Stimulated activated CD4-positive, alpha-beta T cell treated with anti-CD3 and anti-CD28 coated beads, Interleukin-2, amount 100 ng/mL, for 4 hours (primary cell): ENCODE data around the gene GDF11.
A peak's percentile ranks its signal among the peaks of the same experiment; 100 is the strongest.

Experiments used
- DNase-seq: peaks from one replicate; pipeline ENCODE4 v3.0.0-alpha.2; 2020; ENCODE audit warnings: low read depth

Gene GDF11

DNA sequence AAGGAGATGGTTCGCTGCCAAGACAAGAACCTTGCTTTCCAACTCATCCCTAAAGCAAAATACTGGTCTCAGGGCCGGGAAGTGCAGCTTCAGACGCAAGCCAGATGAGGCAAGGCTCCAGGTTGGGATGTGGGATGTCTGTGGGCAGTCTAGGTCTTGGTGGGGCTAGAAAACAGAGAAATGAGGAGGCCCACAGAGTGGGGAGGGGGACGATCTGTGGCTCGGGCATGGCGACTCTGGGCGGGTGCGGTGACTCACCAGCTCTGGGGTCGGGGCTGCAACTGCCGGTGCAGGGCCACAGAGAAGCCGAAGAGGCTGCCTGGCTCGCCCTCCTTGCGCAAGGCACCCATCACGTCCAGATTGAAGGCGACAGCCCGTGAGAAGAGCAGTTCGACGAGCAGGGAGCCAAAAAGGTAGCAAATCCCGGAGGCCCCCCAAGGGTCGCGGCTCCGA is 35.7 kb upstream of the GDF11 start:
- DNase-seq: no peak

- peak; percentile 52 for DNase-seq
These were observed 34.9 kb upstream of the GDF11 start, which contains the start of gene ITGA7 for GRCh38 chr12:55707841-55708694. Gene ITGA7, minus strand, starts transcription at chr12:55707904. Its CDS starts 222 bp downstream, at chr12:55707682.

DNA sequence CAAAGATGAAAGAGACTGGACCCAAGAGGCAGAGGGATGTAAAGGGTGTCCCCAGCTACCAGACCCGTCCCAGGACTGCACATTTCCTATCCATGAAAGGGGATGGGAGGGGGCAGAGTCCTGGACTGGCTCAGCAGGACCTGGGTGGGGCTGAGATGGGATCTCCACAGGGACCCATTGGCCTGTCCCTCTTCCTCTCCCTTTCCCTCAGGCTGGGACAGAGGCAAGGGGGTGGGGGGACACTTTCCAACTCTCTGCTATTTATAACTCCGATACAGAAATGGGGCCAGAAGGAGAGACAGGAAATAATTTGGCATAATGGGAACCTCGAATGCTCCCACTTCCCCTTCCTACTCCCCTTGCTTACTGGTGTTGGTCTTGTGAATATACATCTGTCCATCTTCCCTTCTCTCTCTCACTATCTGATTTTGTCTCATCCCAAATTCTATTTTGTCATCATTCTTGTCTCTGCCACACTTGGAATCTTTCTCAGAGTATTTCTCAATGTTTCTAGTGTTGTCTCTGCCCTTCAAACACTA is 34.2 kb upstream of the GDF11 start:
- DNase-seq: no peak

GRCh38 chr12:55711786-55712553 is 31.0 kb upstream of the GDF11 start:
- no peak for DNase-seq

DNA sequence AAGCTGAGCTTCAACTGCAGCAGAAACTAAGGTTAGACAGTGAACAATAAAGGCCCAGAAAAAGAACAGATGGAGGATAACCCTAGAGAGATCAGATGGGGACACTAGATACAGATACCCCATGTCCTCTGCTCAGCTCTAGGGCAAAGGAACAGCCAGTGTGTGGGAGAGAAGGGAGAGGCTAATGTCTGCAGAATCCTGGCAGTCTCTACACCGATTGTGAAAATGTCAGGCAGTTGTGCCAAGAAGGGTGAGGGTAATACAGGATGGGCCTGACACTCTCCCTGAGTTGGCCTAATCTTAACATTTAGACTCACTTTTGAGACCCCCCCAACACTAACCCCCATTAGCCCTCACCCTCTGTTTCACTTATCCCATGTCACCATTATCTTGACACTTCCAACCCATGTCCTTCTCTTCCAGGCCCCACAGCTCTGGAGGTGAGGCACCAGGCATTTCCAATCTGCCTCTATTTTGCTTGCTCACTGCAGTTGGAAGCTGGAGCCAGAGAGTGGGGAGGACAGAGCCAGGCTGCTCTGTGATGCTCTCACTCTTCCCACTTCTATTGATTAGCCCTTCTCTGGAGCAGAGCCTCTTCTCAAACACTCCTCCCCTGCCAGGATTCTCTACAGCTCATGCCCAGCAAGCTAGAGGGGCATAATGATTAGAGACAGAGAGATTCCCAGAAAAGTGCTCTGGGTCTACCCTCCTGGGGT is 30.1 kb upstream of the GDF11 start:
- DNase-seq: no peak

DNA sequence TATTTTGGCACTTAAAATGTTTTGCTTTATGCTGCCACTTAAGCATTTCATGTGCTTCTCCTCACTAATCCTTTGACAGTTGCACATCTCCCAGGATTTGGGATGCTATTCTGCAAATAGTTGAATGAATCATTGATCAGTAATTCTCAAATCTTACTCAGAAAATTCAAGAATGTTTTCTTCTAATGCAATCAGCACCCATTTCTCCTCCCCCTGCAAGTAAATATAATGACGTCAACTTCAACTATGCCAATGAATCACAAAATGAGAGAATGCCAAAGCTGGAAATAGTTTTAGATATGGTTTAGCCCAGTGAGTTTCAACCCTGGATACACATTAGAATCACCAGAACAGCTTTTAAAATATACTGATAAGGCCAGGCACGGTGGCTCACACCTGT is 29.2 kb upstream of the GDF11 start:
- no peak for DNase-seq

- no peak for DNase-seq
These were observed 27.7 kb upstream of the GDF11 start for GRCh38 chr12:55715169-55715764.

DNA sequence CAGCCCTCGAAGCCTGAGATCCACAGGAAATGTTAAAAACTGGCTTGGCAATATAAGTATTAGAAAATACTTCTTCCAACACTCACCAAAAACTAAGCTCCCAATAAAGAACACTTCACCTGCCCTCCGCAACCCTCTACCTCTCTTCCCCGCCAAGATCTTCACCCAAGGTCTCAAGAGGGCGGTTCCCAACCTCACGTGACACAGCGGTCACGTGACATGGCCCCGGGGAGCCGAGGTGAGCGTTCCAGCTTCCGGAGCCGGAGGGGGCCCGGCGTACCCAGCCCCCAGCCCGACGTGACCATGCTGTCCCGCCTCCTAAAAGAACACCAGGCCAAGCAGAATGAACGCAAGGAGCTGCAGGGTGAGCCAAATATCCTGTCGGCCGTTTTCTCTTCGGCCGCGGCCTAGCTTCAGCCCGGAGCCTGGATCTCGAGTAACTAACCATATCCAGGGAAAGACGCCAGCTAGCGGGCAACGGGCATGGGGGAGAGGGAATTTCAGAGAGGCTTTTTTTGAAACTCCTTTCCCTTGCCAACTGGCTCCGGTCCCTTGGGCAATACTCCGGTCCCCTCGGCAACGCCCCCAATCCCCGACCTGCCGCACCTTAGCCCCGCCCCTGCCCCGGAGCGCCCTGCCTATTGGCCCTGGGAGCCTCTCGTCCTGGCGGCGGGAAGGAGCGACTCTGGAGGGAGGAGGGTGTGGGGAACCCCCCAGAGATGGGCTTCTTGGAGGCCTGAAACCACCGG is 26.9 kb upstream of the GDF11 start, which contains the start of gene BLOC1S1:
Gene BLOC1S1 (plus strand): TSS at position 214 of the 749 bp plus-strand sequence. CDS start 6 bp downstream, at position 220.
- peak; percentile 83 for DNase-seq

DNA sequence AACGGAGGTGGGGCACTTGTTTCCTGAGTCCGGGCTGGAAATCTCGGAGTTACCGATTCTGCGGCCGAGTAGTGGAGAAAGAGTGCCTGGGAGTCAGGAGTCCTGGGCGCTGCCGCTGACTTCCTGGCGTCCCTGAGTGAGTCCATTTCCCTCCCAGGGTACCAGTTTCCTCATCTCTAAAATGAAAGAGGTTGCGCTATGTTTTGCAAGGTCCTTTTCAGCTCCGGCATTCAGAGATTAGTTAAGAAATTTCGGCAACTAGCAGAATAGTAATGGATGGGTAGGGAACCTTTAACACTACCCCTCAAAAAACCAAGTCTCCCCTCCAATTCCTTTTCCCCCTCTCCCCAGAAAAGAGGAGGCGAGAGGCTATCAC is 26.4 kb upstream of the GDF11 start:
- DNase-seq: no peak

DNA sequence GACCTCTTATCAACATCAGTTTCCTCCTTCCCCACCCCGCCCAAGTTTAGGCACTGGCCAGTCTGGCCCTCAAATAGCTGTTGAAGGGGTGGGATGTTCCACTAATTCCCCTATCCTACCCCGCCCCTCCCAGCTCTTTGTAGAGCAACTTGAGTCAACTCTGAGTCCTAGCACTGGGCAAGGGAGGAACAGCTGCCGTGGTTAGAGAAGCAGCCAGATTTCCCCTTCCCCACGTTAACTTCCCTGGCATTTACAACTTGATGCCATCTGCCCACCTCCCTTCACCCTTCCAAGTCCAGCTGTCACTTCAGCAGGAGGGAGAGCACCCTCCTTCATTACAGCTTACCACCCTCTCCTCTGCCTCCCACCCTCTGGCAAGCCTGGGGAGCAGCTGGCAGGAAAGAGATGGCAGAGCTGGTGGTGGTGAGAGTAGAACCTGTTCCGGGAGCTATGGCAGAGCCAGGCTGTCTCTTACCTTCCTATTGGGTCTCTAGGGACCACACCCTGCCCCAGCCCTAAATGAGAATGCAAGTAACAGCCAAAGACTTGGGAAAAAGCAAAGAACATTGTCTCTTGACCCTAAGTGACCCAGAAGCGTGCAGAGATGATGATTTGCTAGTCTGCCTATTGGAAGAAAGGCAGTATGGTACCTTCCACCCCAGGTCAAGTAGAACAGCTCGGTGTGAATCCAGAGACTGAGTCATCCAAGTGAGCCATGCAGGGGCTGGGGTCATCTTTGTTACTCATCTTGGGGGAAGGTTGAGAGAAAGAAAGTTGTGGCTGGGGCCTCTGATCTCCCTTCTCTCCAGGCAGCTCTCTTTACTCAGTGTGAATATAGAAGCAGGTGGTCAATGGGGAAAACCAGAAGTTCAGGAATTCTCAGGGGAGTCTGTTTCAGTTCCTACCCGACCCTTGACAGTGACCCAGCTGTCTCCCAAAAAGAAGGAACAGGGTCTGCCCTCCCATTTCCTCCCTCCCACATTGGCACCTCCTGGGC is 25.6 kb upstream of the GDF11 start:
- no peak for DNase-seq

DNA sequence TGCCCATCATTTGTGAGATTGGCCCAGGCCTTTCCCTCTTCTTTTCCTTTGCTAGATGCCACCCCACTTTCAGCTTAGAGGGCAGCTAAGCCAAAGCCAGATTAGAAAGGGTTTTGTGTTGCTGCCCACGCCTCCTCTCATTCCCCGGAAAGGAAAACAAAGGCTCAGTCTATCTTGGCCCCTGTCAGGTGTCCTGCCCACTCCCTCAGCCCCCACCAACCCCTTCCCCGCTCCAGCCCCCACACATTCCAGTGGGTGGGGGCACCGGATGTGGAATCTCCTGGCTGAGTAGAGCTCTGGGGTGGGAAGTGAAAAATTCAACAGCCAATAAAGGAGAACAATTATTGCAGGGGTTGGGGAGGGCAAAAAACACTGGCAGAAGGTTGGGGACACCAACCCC is 24.9 kb upstream of the GDF11 start:
- no peak for DNase-seq

DNA sequence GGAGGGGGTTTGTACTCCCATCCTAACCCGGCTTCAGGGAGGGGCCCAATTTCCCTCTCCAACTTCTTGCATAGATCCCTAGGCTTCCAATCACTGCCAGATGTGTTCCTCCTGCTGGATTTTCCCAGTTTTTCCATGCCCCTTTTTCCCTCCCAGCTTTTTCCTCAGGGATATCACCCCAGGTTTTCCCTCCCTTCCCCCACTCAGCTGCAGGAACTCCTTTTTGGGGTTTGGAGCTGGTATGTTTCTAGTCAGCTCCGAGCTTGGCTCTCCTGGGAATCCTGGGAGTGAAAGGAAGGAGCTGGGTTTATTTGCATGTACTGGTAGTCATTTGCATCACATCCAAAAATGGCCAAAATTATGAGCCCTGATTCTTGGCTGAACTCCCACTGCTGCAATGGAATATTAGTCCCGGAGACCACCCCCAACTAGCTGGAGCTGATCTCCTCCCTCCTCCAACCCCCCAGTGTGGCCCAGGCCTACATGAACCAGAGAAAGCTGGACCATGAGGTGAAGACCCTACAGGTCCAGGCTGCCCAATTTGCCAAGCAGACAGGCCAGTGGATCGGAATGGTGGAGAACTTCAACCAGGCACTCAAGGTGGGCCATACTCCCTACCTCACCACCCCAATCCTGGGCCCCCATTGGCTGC is 24.2 kb upstream of the GDF11 start:
- no peak for DNase-seq

DNA sequence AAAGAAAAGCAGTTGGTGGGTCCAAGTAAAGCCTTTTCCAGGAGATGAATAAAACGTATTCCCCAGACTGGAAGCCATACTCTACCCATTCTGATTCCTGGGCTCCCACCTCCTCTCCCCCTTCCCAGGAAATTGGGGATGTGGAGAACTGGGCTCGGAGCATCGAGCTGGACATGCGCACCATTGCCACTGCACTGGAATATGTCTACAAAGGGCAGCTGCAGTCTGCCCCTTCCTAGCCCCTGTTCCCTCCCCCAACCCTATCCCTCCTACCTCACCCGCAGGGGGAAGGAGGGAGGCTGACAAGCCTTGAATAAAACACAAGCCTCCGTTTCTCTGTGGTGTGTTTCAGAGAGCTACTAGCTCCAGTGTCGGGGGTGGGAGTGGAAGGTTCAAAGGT is 23.6 kb upstream of the GDF11 start:
- DNase-seq: no peak

GRCh38 chr12:55720071-55720564 is 22.8 kb upstream of the GDF11 start, which contains the start of gene RDH5:
Gene RDH5, plus strand, starts transcription at chr12:55720393. Its CDS starts 792 bp downstream, at chr12:55721185.
- DNase-seq: no peak

DNA sequence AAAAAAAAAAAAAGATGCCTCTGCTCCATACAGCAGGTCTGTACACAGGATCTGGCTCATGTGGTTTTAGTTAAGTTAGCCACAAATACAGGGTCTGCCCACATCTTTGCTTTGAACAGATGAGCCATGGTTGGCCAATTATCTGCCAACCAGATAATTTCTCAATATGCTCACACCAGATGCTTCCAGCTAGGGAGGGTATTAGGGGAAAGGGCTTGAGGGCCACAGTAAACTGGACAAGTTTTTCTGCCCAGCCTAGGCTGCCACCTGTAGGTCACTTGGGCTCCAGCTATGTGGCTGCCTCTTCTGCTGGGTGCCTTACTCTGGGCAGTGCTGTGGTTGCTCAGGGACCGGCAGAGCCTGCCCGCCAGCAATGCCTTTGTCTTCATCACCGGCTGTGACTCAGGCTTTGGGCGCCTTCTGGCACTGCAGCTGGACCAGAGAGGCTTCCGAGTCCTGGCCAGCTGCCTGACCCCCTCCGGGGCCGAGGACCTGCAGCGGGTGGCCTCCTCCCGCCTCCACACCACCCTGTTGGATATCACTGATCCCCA is 22.0 kb upstream of the GDF11 start:
- no peak for DNase-seq

DNA sequence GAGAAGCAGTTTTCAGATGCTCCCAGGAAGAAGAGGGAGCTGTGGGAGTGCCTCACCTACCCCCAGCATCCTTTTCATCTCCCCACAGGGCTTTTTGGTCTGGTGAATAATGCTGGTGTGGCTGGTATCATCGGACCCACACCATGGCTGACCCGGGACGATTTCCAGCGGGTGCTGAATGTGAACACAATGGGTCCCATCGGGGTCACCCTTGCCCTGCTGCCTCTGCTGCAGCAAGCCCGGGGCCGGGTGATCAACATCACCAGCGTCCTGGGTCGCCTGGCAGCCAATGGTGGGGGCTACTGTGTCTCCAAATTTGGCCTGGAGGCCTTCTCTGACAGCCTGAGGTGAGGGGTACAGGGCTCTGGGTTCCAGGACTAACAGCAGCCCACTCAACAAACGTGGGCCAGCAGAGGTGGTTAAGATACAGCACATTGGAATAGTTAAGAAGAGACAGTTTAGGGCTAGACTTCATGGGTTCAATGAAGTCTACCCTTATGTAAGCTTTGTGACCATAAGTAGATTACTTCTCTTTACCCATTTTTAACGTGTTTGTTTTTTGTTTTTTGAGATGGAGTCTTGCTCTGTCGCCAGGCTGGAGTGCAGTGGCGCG is 21.2 kb upstream of the GDF11 start:
- no peak for DNase-seq

GRCh38 chr12:55722948-55723347 is 20.0 kb upstream of the GDF11 start:
- DNase-seq: no peak
